Daoy (cell line): ENCODE data around the gene FGF10. TPM values are rescaled to one million over a fixed set of nuclear protein-coding genes. Genes with fewer than 3 reads are reported as not detected.

ENCODE experiments used
- DNase-seq: peaks from one replicate; pipeline ENCODE4 v3.0.0-alpha.2; 2015; ENCODE audit warnings: low read depth
- total RNA-seq: library from RNA; depleted of rRNA; stranded (reverse); fragments of >200 nt; shearing (Covaris generic); gene quantifications from 2 replicates; pipeline ENCODE4 v1.2.3, GENCODE V29; 2014

The FGF10 gene
- total RNA-seq, 1 experiment from 2014 or later = not detected

DNA sequence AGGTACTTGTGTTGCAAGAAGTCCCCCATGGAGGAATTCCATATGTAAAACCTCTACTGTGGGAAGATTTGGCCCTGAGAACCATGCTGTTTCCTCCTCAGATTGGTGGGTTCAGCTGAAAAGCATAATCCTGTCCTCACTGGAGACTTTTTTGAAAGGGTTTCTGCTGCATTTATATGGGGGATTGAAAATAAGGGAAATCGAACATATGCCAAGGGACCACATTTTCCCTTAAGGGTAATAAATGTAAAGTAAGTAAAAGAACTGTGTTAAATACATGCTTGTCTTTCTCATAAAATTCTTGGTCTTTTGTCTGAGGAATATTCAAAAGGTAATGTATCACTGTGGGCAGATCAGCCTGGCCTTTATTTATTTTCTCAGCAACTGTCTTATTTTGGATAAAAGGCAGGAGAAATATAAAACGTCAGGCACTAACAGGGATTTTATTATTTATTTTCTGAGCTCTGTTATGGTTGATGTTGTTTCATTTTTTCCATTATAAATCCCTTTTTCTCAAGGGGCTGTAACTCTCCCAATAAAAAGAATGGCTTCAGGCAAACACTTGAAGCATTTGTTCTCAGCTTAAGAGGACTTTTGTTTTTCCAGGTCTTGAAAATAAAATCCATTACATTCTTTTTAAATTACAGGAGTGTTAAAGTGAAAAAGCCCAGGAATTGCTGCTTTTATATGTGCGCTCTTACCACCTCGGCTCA lies 131.4 kb downstream of the FGF10 start:
- DNase-seq = no peak

DNA sequence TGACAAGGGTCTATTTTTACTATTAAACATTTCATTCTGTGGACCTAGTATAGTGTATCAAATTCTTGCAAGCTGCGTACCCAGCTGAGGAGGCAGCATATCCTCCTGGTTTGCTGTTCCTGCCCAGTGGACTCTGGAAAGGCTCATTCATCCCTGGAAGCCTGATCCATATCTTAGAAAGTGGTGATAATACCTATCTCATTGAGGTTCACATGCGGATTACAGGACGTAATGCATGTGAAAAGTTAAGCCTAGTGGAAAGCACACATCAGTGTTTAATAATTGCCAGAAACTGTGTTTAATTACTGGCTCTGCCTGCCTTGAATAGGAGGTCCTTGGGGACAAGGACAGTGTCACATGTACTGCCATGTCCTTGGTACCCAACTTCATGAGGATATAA lies 132.0 kb downstream of the FGF10 start:
- DNase-seq = no peak
